A673 (cell line): ENCODE results near the gene WDR88.

Experiments
- EZH2 ChIP-seq: fragments of 200-600 bp; sonication (generic); IDR thresholded peaks from 2 replicates; pipeline ENCODE4 v1.6.1; 2017; ENCODE audit warnings: borderline replicate concordance, low read depth, mild to moderate bottlenecking, mixed read lengths, antibody characterized with exemption, low read length; ENCODE audit not compliant: poor library complexity, severe bottlenecking
- TF ChIP-seq, protein P1 (sequence below): fragments of 300-800, 200-600 bp; sonication (generic); conservative IDR thresholded peaks from 2 replicates; pipeline ENCODE4 v1.5.1; 2017; ENCODE audit warnings: low read depth, mild to moderate bottlenecking, antibody characterized with exemption, low read length, moderate library complexity, mixed read lengths

DNA sequence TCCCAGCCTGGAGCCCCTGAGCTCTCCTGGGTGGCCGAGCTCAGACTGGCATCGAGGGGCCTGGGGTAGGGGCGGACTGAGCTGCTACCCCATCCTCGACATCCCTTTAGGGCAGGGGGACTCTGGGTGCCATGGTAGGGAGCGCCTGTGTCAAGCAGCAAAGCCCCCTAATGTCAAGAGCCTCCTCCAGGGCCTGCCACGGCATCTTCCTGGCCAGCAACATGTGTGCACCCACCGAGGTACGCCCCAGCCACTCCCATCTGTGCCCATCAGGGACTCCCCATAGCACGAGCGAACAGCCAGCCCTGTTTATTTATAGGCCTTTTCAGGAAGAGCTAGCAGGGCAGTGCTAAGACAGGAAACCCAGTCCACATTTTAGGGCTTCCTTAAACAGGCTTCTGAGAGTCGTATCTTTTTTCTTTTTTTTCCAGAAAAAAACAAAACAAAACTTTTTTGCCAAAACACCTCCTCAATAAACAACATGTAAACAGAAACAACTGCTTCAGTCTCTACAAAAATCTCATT, 76.5 kb downstream of the WDR88 start:
- TF ChIP-seq, protein P1, sequence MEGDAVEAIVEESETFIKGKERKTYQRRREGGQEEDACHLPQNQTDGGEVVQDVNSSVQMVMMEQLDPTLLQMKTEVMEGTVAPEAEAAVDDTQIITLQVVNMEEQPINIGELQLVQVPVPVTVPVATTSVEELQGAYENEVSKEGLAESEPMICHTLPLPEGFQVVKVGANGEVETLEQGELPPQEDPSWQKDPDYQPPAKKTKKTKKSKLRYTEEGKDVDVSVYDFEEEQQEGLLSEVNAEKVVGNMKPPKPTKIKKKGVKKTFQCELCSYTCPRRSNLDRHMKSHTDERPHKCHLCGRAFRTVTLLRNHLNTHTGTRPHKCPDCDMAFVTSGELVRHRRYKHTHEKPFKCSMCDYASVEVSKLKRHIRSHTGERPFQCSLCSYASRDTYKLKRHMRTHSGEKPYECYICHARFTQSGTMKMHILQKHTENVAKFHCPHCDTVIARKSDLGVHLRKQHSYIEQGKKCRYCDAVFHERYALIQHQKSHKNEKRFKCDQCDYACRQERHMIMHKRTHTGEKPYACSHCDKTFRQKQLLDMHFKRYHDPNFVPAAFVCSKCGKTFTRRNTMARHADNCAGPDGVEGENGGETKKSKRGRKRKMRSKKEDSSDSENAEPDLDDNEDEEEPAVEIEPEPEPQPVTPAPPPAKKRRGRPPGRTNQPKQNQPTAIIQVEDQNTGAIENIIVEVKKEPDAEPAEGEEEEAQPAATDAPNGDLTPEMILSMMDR = no peak
- TF ChIP-seq EZH2 = no peak
